Kidney epithelial cell (primary cell): ENCODE results near the gene ABCA13. TPM values are rescaled to one million over a fixed set of nuclear protein-coding genes. Genes with fewer than 3 reads are reported as not detected.

Source experiments
- DNase-seq: peaks from one replicate; pipeline ENCODE4 v3.0.0-alpha.2; 2010; ENCODE audit warnings: low read depth
- H3K27me3 ChIP-seq: 2 replicates; pipeline ENCODE4 v1.6.0; 2011; ENCODE audit warnings: low read length; ENCODE audit not compliant: control insufficient read depth, insufficient read depth
- H3K36me3 ChIP-seq: 2 replicates; pipeline ENCODE4 v1.5.1; 2011; ENCODE audit warnings: low read length; ENCODE audit not compliant: control insufficient read depth, insufficient read depth
- H3K4me3 ChIP-seq: 2 replicates; pipeline ENCODE4 v1.5.1; 2011; ENCODE audit warnings: low read depth, mild to moderate bottlenecking, control low read depth, low read length
- total RNA-seq: library from RNA; depleted of rRNA; stranded (reverse); fragments of >200 nt; gene quantifications from 2 replicates; pipeline ENCODE4 v1.2.3, GENCODE V29; 2015
- TF ChIP-seq, protein P1 (sequence below): IDR thresholded peaks from 2 replicates; pipeline ENCODE4 v1.5.1; 2011; ENCODE audit warnings: mild to moderate bottlenecking, moderate library complexity, low read length, control low read depth, inconsistent platforms; ENCODE audit not compliant: insufficient read depth, poor library complexity, severe bottlenecking

Gene ABCA13
- total RNA-seq, 1 donor from 2014 or later, result 0.71 TPM

DNA sequence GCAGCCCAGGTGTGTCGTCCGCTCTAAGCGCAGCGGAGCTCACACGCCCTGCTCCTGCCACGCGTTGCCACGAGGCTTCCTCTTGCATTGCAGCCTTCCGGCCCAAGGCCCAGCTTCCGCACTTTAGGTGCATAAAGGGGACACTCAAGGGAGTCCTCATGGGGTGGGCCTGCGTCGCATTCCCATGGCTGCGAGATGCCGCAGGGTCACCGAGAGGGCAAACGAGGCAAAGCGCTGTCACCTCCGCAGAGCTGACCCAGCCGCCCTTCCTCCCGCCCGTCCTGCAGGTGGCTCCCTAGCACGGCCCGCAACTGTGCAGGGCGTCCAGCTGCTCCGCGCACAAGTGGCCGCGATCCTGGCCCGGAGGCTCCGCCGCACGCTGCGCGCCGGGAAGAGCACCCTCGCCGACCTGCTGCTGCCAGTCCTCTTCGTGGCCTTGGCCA, 283.5 kb downstream of the ABCA13 start:
- Histone ChIP-seq H3K36me3 (no peaks in the 10 kb centered on the region), H3K4me3 (no peak overlapping the region), H3K27me3 (no peaks in the 10 kb centered on the region)
- TF ChIP-seq, protein P1, sequence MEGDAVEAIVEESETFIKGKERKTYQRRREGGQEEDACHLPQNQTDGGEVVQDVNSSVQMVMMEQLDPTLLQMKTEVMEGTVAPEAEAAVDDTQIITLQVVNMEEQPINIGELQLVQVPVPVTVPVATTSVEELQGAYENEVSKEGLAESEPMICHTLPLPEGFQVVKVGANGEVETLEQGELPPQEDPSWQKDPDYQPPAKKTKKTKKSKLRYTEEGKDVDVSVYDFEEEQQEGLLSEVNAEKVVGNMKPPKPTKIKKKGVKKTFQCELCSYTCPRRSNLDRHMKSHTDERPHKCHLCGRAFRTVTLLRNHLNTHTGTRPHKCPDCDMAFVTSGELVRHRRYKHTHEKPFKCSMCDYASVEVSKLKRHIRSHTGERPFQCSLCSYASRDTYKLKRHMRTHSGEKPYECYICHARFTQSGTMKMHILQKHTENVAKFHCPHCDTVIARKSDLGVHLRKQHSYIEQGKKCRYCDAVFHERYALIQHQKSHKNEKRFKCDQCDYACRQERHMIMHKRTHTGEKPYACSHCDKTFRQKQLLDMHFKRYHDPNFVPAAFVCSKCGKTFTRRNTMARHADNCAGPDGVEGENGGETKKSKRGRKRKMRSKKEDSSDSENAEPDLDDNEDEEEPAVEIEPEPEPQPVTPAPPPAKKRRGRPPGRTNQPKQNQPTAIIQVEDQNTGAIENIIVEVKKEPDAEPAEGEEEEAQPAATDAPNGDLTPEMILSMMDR, result no peak
- DNase-seq, result no peak

DNA sequence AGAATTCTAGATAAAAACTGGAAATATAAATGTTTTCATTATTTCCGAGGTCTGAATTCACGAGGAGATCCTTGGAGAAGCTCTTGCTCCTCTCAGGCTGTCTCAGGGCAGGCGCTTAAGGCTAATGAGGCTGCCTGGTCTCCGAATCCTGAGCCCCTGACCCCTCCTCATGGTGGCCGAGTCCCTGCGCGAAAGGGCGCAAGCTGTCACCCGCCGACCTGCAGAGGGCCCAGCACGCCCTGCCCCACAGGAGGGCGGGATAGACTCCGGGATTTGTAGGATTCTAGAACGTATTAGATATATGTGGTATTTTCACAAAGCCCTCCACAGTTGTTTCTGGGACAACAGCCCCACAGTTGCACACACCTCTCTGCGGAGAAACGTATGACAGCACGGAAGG, 284.1 kb downstream of the ABCA13 start:
- no peak overlapping the region for H3K4me3 ChIP-seq
- H3K36me3 ChIP-seq, result no peaks in the 10 kb centered on the region
- no peak for DNase-seq
- TF ChIP-seq, protein P1, result no peak
- H3K27me3 ChIP-seq, result no peaks in the 10 kb centered on the region

DNA sequence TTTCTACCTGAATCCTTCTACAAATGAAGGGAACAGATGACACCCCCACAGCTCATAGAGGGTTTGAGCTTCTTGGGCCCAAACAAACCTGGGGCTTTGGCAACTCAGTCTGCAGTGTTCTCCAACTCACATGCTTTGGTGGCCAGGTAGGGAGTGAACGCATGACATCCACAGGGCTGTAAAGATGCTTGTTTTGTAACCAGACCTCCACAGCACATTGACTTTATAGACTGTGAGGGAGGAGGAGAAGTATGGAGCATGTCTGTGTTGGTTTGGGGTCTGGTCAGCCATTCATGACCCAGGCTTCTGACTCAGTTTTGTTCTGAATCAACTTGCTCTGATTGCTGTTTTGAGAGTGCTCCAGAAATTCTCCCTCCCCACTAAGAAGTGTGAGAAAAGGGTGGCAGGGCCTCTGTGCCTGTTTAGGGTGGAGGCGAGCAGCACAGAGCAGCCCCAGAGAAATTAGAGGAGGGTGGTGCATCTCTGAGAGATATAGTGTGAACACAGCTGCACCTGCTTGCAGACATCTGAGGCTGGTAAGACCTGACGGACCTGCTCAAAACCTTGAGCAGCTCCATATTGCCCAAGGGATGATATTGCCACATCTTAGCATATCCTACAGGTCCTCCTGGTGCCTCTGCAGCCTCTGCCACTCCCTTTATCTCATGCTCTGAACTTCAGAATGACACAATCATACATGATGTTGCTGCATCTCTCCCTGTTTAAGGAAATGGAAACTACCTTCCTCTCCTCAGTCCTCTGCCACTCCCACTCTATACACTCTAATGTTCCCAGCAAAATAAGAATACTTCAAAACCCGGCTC, 287.7 kb downstream of the ABCA13 start:
- no peak for DNase-seq
- Histone ChIP-seq H3K36me3 (no peaks in the 10 kb centered on the region), H3K4me3 (no peak overlapping the region), H3K27me3 (no peaks in the 10 kb centered on the region)
- TF ChIP-seq, protein P1, result no peak

DNA sequence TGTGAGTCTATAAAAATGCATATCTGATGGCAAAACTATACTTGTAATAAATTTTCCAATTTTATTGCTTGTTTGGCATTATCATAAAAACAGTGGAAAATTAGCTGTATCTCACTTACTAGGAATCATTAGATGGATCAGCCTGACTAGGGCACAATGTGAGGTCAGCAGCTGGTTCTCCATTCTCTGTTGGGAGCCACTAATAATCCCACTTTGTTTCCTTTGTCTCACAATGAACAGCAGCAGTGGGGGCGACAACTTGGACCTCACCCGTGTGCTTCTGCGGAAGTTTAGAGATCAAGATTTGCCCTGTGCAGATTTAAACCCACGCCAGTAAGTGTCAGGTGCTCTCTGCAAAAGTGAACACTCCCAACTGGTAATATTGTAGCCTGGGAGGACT, 295.5 kb downstream of the ABCA13 start:
- no peaks in the 10 kb centered on the region for H3K27me3 ChIP-seq
- TF ChIP-seq, protein P1, result no peak
- H3K4me3 ChIP-seq, result no peak overlapping the region
- no peaks in the 10 kb centered on the region for H3K36me3 ChIP-seq
- DNase-seq, result no peak

DNA sequence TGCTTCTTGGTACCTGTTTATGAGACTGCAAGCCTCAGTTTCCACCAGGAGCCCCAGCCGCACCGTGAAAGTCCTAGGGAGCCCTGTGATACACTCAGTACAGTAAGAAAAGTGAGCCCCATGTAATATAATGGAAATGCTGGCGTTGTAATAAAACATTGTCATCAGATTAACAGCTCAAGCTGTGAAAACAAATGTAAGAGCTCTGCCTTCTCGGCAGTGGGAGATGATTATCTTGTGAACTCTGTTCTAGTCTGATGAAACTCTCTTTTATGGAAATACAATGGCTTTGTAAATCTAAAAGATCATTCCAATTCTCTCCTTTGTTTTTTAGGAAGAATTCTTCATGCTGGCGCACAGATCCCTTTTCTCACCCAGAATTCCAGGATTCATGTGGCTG, 299.9 kb downstream of the ABCA13 start:
- no peak for DNase-seq

More for the DNA sequence above, 299.9 kb downstream of the ABCA13 start:
- Histone ChIP-seq H3K27me3 (no peaks in the 10 kb centered on the region), H3K36me3 (no peaks in the 10 kb centered on the region), H3K4me3 (no peak overlapping the region)
- TF ChIP-seq, protein P1, result no peak
